NCI-H1436 (cell line): ENCODE results near the gene CD200.
"Not testable (repeated sequence)": the region's sequence is repeated elsewhere in the genome, so short reads cannot be mapped to it uniquely, and the experiment has no call there.

Experiments
- DNase-seq: peaks from one replicate; lab custom pipeline; 2025; lab: John Stamatoyannopoulos, UW

Gene CD200

DNA sequence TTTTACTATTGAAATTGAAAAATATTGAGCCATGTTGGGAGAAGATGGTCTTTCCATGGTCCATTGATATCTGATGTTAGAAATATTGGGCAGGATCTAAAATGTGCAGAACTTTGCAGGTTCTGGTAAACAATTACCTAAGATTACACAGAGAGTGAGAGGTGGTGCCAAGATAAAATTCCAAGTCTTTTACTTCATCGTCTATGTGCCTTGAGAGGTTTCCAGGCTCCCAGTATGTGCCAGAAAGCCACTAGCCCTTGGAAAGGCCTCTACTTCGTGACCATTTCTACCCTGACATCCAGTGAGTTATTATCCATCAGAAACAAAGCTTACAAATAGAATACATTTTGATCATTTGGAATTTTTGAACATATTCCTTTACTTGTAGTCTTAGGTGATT, 27.6 kb downstream of the CD200 start:
- DNase-seq, result no peak

DNA sequence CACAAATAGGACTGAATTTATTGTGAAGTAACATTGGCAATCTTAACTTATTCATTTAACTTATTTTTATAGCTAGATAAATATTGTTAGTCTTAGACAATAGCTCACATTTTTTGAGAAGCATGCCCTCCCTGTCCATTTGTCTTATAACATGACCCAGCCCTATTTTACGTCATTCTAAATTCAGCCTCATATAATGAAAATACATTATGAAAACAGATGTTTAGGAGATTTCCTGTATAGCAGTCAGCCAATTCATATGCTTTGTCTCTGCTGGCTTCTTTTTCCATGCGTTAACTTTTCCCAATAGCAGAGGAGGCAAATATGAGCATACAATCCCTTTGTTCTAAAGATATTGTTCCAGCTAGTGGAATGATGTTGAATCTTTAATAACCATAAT, 29.3 kb downstream of the CD200 start:
- DNase-seq, result no peak

DNA sequence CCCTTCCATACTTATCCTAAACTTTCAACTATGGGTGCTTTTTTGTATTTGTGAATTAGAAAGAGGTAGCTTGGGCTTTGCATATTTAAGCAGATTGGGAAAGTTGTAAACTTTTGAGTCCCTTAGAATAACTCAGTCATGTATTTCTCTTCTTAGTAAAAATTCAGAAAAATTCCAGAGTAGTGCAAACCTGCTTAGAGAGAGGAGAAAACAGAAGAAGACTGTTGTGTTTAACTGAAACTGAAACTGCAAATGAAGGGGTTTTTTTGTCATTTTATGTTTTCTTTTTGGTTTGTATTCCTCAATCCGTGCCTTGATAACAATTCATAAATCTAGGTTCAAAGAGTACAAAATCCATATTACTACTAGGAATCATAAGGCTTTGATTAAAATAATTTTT, 31.3 kb downstream of the CD200 start:
- no peak for DNase-seq

DNA sequence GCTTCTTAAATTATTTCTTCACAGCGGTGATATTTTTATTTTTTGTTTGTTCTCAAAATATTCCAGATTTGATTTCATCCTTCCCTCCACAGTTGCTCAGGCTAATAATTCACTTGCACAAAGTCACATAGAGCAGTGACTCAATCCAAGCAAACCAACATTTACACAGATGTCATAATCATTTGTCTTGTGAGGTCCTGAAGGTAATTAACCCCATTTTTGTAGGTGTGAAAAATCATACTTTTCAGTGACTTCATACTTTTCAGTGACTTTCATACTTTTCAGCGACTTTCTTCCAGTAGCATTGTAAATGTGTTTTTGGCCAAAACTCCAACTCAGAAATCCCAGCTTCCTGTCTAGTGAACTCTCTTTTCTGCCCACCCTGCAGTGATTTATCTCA, 32.1 kb downstream of the CD200 start:
- DNase-seq, result no peak

DNA sequence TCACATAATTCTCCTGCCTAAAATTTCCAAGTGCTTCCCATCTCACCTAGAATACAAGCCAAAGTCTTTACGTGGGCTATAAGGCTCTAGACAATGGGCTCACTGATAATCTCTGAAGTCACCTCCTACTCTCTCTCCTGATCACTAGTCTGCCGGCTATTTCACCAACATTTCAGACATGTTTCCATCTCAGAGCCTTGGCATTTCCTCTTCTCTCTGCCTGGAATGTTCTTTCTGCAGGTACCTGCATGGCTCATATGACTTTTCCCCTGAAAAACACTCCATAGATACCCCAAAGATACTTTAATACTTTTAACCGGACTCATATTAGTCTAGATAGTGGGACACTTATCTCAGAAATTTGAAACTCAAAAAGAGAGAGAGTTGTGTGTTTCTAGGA, 32.7 kb downstream of the CD200 start:
- no peak for DNase-seq

DNA sequence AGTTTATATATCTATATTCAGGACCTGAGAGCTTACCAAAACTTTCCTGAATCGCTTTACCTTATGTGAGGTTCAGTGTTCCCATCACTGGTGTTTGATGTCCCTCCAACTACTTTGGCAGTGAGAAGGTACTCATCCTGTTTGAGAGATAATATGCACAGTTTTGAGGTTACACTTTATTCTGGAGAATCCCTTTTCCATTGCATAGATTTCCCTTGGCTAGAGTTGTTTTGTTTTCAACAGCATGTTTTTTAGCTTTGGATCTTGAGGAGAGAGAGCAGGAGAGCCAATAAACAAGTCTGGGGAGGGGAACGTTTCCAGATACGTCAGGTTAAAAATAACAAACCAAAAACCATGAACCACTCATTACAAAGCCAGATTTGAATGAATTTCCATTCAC, 33.6 kb downstream of the CD200 start:
- DNase-seq, result no peak

DNA sequence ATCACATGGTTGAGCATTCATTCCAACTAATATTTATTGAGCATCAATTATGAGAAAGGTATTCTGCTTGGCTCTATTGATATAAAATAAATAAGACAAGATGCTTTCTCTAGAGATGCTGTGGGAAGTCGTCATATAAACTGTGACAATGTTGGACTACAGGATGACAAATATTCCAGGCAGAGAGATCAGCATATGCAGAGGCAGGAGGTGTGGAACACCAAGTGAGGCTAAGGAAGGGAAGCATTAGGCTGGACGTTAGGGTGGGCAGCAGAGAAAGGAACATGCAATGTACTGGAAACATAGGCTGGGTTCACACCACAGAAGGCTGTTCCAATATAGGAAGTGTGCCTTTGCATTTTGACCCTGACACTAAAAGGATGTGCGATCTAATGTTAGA, 38.6 kb downstream of the CD200 start:
- no peak for DNase-seq

DNA sequence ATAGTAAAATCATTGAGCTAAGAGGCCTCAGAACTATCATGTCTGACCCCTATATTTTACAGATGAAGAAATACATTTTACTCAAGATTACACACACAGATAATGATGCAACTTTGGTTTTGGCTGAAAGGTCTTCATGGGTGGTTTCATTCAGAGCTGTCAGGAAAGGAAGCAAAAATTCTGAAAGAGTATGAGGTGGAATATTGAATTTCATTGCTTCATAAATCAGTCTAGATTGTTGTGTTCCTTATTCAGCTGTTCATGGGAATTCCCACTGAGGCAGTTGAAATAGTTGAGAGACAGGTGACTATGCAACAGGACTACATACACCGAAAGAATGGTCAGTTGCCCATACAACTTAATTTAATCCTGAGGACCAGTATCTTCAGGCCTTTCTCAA, 39.4 kb downstream of the CD200 start:
- DNase-seq, result no peak

DNA sequence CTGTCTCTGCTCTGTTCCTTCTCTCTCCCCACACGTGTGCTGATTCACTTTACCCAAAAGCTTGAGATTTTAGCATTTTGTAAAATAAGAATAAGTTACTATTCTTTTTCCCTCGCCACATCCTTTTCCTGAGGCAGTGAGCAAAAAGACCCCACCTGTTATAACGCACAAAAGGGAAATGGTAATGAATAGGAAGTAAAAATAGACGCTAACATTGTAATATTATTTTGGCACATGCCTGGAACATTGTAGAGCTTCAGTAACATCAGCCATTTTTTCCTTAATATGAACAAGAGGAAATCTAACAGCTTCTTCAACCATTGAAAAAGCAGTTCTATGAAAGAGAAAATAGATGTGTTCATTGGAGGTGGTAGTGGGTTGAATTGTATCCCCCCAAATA, 40.5 kb downstream of the CD200 start:
- no peak for DNase-seq

DNA sequence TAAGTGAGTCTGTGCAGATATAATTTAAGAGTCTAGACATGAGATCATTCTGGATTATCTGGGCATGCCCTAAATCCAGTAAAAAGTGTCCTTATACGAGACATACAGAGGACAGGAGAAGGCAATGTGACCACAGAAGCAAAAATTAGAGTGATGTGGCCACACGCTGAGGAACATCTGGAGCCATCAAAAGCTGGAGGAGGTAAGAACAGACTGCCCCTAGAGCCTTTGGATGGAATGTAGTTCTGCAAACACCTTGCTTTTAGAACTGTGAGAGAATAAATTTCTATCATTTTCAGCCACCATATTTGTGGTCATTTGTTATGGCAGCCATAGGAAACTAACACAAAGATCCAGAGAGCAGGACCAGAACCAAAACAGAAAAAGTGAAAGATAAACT, 41.0 kb downstream of the CD200 start:
- no peak for DNase-seq

DNA sequence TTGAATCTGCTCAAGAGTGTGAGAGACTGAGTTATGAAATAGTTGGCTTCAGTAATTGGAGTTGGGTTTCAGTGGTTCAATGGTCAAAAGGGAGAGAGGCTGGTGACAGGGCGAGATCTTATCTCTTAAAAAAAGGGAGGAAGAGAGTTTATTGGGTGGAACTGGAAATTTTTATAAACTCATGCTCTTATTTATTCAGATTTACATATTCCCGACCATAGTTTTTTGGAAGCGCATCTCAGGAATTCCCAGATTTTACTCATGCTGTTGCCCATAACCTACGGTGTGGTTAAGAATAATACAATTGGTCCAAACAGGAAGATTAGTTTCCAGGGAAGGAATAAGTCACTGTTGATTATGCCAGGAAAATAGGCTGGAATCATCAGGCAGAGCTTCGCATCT, 41.4 kb downstream of the CD200 start:
- no peak for DNase-seq

DNA sequence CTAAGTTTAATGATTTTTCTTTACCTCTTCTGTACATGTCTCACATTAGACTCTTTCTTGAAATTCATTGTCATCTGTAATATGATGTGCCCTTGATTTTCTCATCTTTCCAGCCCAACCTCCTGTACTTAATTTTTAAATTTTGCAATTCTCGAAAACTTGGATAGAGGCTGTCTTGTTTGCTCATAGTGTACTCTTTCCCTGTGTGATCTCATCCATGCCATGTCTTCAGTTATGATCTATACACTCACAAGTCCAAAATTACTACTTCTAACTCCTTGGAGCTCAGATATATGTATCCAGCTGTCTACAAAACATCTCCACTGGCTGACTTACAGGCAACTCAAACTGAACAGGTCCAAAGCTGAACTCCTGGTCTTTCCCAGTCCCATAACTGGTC, 42.2 kb downstream of the CD200 start:
- DNase-seq, result no peak

DNA sequence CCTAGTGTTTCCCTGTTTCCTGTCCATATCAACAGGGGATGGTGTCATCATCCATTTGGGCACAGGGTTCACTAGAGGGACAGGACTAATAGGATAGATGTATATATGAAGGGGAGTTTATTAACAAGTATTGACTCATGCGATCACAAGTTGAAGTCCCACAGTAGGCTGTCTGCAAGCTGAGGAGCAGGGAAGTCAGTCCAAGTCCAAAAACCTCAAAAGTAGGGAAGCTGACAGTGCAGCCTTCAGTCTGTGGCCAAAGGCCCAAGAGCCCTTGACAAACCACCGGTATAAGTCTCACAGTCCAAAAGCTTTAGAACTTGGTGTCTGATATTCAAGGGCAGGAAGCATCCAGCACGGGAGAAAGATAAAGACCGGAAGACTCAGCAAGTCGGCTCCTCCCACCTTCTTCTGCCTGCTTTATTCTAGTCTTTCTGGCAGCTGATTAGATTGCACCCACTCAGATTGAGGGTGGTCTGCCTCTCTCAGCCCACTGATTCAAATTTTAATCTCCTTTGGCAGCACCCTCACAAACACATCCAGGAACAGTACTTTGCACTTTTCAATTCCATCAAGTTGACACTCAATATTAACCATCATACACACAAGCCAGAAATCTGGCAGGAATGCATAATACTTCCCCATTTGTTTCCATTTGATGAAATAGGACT, 43.4 kb downstream of the CD200 start:
- DNase-seq, result no peak

DNA sequence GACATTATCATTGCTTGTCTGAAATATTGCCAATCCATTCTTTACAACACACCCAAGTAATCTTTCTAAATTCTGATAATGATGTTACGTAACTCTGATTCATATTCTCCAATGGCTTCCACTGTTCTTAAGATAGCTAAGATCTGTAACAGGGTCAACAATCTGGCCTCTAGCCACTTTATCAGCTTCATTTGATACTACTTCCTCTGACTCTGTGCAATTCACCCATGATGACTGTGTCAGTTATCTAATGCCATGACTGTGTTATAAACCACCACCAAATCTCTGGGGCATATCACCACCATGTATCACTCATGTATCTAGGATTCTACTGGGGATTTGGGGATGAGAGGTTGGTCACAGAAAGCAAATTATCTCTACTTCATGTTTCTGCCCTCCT, 44.0 kb downstream of the CD200 start:
- no peak for DNase-seq

DNA sequence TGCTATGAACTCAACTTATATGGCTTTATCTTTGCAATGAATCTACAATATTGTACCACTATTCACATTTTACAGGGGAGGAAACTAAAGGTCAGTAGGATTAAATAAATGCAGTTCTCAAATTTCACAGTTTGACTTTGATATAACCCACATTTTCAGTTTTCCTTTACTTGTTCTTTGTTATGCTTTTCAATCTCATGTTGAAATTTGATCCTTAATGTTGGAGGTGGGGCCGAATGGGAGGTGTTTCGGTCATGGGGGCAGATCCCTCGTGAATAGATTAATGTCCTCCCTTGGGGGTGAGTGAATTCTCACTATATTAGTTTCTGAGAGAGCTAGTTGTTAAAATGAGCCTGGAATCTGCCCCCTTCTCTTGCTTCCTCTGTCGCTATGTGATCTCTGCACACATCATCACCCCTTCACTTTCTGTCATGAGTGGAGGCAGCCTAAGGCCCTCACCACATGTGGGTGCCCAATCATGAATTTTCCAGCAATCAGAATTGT, 44.7 kb downstream of the CD200 start:
- DNase-seq, result no peak

DNA sequence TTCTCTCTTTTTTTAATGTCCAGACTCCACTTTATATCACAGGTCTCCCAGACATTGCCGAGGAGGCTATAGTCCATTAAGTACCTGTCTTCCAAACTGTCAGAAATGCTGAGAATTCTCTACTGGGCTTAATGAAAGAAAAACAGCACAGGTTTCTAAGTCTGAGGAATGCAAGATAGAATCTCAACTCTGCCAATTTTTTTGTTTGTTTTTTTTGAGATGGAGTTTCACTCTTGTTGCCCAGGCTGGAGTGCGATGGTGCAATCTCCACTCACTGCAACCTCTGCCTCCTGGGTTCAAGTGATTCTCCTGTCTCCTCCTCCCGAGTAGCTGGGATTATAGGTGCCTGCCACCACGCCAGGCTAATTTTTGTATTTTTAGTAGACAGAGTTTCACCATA, 45.4 kb downstream of the CD200 start:
- not testable (repeated sequence) for DNase-seq

DNA sequence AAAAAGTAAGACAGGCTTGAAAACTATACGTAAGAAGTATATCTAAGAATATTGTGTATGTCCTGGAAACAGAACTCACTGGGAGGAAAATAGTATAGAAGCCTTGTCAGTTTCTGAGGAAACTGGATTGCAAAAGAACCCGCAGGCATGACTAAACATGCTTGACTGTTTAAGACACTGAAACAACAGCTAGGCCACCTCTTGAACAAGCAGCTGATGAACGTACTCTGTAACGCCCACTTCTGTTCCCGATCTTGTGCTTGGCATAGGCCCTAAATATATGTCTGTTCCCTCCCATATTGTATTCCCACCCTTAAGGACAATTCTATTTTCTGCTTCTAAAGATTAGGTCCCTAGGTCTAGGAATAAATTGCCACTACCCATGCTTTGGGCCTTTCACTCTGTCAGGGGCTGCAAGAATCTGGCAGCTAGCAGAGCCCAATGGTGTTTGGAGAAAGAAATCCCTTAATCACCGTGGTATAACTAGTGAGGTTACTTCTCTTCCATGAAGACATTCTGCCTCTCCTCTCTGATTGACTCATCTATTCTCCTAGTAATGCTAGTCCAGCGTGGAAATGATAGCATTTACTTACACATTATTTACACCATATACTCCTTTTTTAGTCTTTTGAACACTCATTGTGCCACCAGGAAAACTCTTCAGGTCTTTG, 46.2 kb downstream of the CD200 start:
- DNase-seq, result no peak

DNA sequence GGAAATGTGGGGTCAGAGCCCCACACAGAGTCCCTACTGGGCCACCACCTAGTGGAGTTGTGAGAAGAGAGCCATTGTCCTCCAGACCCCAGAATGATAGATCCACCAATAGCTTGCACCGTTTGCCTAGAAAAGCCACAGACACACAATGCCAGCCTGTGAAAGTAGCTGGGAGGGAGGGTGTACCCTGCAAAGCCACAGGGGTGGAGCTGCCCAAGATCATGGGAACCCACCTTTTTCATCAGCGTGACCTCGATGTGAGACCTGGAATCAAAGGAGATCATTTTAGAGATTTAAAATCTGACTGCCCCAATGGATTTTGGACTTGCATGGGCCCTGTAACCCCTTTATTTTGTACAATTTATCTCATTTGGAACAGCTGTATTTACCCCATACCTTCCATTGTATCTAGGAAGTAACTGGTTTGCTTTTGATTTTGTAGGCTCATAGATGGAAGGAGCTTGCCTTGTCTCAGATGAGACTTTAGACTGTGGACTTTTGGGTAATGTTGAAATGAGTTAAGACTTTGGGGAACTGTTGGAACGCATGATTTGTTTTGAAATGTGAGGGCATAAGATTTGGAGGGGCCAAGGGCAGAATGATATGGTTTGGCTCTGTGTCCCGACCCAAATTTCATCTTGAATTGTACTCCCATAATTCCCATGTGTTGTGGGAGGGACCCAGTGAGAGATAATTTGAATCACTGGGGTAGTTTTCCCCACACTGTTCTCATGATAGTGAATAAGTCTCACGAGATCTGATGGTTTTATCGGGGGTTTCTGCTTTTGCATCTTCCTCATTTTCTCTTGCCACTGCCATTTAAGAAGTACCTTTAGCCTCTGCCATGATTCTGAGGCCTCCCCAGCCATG, 49.0 kb downstream of the CD200 start:
- DNase-seq, result no peak

DNA sequence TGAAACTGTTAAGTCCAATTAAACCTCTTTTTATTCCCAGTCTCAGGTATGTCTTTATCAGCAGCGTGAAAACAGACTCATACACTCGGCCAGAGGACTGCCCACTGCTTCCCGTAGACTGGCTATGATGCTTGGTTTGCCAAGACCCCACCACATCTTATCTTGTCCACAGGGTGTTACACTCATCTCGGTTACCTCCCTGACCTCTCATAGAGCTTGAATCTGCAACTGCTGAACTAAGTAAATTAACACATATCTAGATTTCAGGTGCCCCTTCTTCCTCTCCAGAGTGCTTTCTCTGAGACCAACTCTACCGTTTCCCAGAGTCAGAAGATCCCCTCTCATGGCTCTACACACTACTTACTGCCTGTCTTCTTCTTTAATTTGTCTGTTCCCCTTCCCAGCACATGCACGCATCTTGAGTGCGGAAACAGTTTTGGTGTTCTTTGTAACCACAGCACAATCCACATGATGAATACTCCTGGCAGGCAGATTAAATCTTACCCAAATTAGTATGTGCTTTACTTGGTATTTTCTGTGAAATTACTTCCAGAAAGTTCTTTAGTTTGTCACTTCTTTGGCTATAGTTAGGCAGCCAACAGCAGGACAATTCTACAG, 49.7 kb downstream of the CD200 start:
- DNase-seq, result no peak

DNA sequence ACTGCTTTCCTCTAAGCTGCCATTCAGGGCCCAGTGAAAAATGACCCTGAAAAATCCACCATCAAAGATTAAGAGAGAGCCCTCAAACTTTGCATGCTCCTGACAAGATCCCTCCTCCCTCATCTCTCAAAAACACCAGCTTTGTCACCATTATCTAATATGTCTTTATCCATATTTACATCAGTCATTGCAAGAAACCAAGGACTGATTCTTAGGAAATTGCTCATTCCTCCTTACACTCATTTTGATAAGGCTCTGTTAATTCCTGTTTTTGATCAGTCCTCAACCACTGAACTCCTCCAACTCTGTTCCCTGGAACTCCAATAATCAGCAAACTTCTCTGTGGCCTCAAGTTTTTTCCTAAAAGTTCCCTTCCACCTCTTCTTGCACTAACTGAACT, 51.8 kb downstream of the CD200 start:
- DNase-seq, result no peak

DNA sequence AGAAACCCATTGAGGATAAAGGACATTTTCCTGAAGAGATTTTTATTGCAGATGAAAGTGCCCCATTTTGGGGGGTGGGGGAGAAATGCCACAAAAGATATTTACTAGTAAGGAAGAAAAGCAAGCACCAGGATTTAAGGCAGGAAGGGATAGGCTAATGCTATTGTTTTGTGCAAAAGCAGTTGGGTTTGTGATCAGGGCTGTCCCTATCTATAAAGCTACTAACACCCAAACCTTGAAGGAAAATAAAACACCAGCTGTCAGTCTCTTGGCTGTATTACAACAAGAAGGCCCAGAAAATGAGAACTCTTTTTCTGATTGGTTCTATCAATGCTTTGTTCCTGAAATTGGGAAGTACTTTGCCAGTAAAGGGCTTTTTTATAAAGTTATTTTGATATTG, 56.0 kb downstream of the CD200 start:
- DNase-seq, result no peak

DNA sequence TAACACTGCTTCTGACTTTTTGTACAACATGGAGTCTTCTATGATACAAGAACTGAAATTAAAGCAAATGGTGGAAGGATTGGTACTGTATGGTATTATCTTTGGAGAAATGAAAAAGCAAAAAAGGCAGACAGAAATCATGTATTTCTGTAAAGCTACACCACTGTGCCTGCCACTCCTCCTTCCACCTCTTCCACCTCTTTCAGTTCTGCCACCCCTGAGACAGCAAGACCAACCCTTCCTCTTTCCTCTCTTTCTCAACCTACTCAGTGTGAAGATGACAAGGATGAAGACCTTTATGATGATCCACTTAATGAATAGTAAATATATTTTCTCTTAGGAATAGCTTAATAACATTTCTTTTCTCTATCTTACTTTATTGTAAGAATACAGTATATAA, 57.0 kb downstream of the CD200 start:
- DNase-seq, result no peak
